Fibroblast of villous mesenchyme (primary cell): Measurements from ENCODE around the gene GOLM1. TPM values are rescaled to one million over a fixed set of nuclear protein-coding genes. Genes with fewer than 3 reads are reported as not detected.
A peak's percentile ranks its signal among the peaks of the same experiment; 100 is the strongest.

ENCODE experiments used
- DNase-seq: peaks from one replicate; pipeline ENCODE4 v3.0.0-alpha.2; 2010; ENCODE audit warnings: low read depth
- H3K4me3 ChIP-seq: 2 replicates; pipeline ENCODE4 v1.5.1; 2011; ENCODE audit warnings: low read depth, mild to moderate bottlenecking, low read length
- CTCF ChIP-seq: IDR thresholded peaks from 2 replicates; pipeline ENCODE4 v1.5.1; 2012; ENCODE audit warnings: low read depth, mild to moderate bottlenecking, low read length; ENCODE audit not compliant: insufficient read depth
- total RNA-seq: library from RNA; depleted of rRNA; stranded (reverse); fragments of >200 nt; gene quantifications from 2 replicates; pipeline ENCODE4 v1.2.3, GENCODE V29; 2012

Gene GOLM1
- total RNA-seq, 1 donor, result 34.1 TPM

GRCh38 chr9:86128235-86128822, 29.0 kb upstream of the GOLM1 start:
- H3K4me3 ChIP-seq, result no peak overlapping the region
- no peak for TF ChIP-seq CTCF
- DNase-seq, result no peak

GRCh38 chr9:86126998-86127972, 27.9 kb upstream of the GOLM1 start:
- no peak overlapping the region for H3K4me3 ChIP-seq
- no peak for TF ChIP-seq CTCF
- peak; percentile 67 for DNase-seq

GRCh38 chr9:86122311-86122710, 23.0 kb upstream of the GOLM1 start:
- no peak for DNase-seq
- no peak overlapping the region for H3K4me3 ChIP-seq
- peak; percentile 29 for TF ChIP-seq CTCF

- DNase-seq, result no peak
- no peak overlapping the region for H3K4me3 ChIP-seq
- no peak for TF ChIP-seq CTCF
Measured at GRCh38 chr9:86119457-86119856, 20.1 kb upstream of the GOLM1 start.

- H3K4me3 ChIP-seq, result no peak overlapping the region
- DNase-seq, result no peak
- TF ChIP-seq CTCF, result no peak
Measured at GRCh38 chr9:86116425-86116824, 17.1 kb upstream of the GOLM1 start.

- no peak overlapping the region for H3K4me3 ChIP-seq
- TF ChIP-seq CTCF, result no peak
- no peak for DNase-seq
Measured at GRCh38 chr9:86115886-86116285, 16.5 kb upstream of the GOLM1 start.
